Measurements from ENCODE around the gene CFAP100. TPM values are rescaled to one million over a fixed set of nuclear protein-coding genes. Genes with fewer than 3 reads are reported as not detected.

Gene CFAP100
- total and polyA plus RNA-seq, 9 of the 15 experiments (the other 6 are each of a cell fraction or from before 2014, with no cell fraction given): not detected

- ATAC-seq: no peak
- TF ChIP-seq SMAD3 (CRISPR knock-in tag; conservative IDR thresholded peaks at IDR 0.05) (no peak), RBM25 (IDR thresholded peaks at IDR 0.05; ENCODE audit: low read depth, low read length, severe bottlenecking) (no peak), SFPQ (IDR thresholded peaks at IDR 0.05; ENCODE audit: low read depth, low read length) (no peak), RBBP5 (IDR thresholded peaks at IDR 0.05; ENCODE audit: borderline replicate concordance, insufficient read depth, low read length, poor library complexity, severe bottlenecking) (no peak), MCM7 (IDR thresholded peaks at IDR 0.05) (no peak), ZC3H4 (CRISPR knock-in tag; IDR thresholded peaks at IDR 0.05; ENCODE audit: borderline replicate concordance) (no peak), ZNF12 (CRISPR knock-in tag; IDR thresholded peaks at IDR 0.05) (no peak)
- no peaks in the 10 kb centered on the region for H3K9me3 ChIP-seq (replicated peaks; ENCODE audit: control insufficient read depth, insufficient read depth, low read depth, low read length)
- POLR2A ChIA-PET: interaction anchor here (0.6 kb wide), 1 partner anchor 238 kb away, joined by 3 read pairs; no protein-coding TSS in a partner anchor
- H3K36me3 ChIP-seq (ENCODE audit: control insufficient read depth, insufficient read depth, low read length): no peaks in the 10 kb centered on the region
- no peaks in the 10 kb centered on the region for H3K79me2 ChIP-seq (ENCODE audit: control insufficient read depth, insufficient read depth, low read length)
- H3K4me2 ChIP-seq (ENCODE audit: insufficient read depth, low read length): no peak overlapping the region
- no TSS peak for BruUV-seq (replicated peaks)
- peaks cover 0 to 6% of the 10 kb centered on the region in 2 experiments; a peak in 3 of 5 replicates for H3K4me1 ChIP-seq (replicated peaks in 1 of 2; ENCODE audit: control insufficient read depth in 2 of 2, insufficient read depth in 2 of 2, low read length in 2 of 2)
- no peak overlapping the region for H3K9ac ChIP-seq (ENCODE audit: insufficient read depth in 1 of 2, low read depth in 2 of 2, low read length in 2 of 2)
- in situ Hi-C loops (cut with MboI) (no loop called here), intact Hi-C loops (cut with micrococcal nuclease) (no loop called here)
- FAIRE-seq: no peak
- H3K27me3 ChIP-seq (ENCODE audit: control insufficient read depth in 2 of 2, insufficient read depth in 2 of 2, low read length in 2 of 2): peaks cover 0 to 3% of the 10 kb centered on the region in 2 experiments; a peak in 2 of 5 replicates
- no peak overlapping the region for H3K27ac ChIP-seq (ENCODE audit: extremely low read depth, low read depth, low read length)
- no peak overlapping the region for H2AFZ ChIP-seq (ENCODE audit: low read depth, low read length)
- H3K4me3 ChIP-seq: no peak overlapping the region
- CTCF ChIA-PET (ENCODE audit: low intra/inter-chr PET ratio): no interaction called here
- H3K9me1 ChIP-seq (ENCODE audit: control insufficient read depth, insufficient read depth, low read length): no peaks in the 10 kb centered on the region
- H4K20me1 ChIP-seq (replicated peaks; ENCODE audit: control insufficient read depth, insufficient read depth, low read length): no peaks in the 10 kb centered on the region
- DNase-seq (ENCODE audit: extremely low read depth in 1 of 4, low spot score in 3 of 4): no peak
- 33% methylated on average over 14 of the region's 26 CpGs for WGBS (ENCODE audit: insufficient coverage, low coverage, missing lambda C conversion rate)
Measured at GRCh38 chr3:126423191-126424038, 28.7 kb downstream of the CFAP100 start.

Measured in K562 (cell line).